GM12892 (cell line): ENCODE measurements around the gene SEMA6D.

ENCODE experiments used
- POLR2A ChIP-seq: IDR thresholded peaks from 2 replicates; pipeline ENCODE4 v1.6.1; 2011; ENCODE audit warnings: low read depth, low read length, control low read depth
- POLR2AphosphoS5 ChIP-seq: IDR thresholded peaks from 2 replicates; pipeline ENCODE4 v1.6.1; 2011; ENCODE audit warnings: low read depth, low read length, control low read depth

GRCh38 chr15:47813748-47814384, 96.6 kb downstream of the SEMA6D start:
- no peak for TF ChIP-seq POLR2A
- TF ChIP-seq POLR2AphosphoS5 = no peak
